ENCODE measurements around the gene C1QL1.

The C1QL1 gene

GRCh38 chr17:44914698-44915271 lies 53.3 kb downstream of the C1QL1 start:
- peaks cover 36% of the 10 kb centered on the region for H3K27me3 ChIP-seq (ENCODE audit: control insufficient read depth, insufficient read depth, low read length, poor library complexity, severe bottlenecking)

GRCh38 chr17:44914148-44914547 lies 54.0 kb downstream of the C1QL1 start:
- peaks cover 36% of the 10 kb centered on the region for H3K27me3 ChIP-seq (ENCODE audit: control insufficient read depth, insufficient read depth, low read length, poor library complexity, severe bottlenecking)
- 90 to 91% methylated on average over 4 of the region's 4 CpGs for WGBS, 2 experiments

More at GRCh38 chr17:44914698-44915271, 53.3 kb downstream of the C1QL1 start:
- Histone ChIP-seq H3K9me3 (ENCODE audit: control insufficient read depth, low read length) (no peaks in the 10 kb centered on the region), H3K4me3 (ENCODE audit: insufficient read depth, low read depth, low read length) (no peak overlapping the region), H3K36me3 (ENCODE audit: control insufficient read depth, insufficient read depth, low read length) (no peaks in the 10 kb centered on the region), H3K27ac (ENCODE audit: insufficient read depth, low read depth, low read length, poor library complexity, severe bottlenecking) (no peak overlapping the region), H3K4me1 (ENCODE audit: control insufficient read depth, insufficient read depth, low read length) (peaks cover 10% of the 10 kb centered on the region)
- 87 to 91% methylated on average over 19 of the region's 19 CpGs for WGBS, 2 experiments

GRCh38 chr17:44913676-44914075 lies 54.4 kb downstream of the C1QL1 start:
- H3K27me3 ChIP-seq (ENCODE audit: control insufficient read depth, insufficient read depth, low read length, poor library complexity, severe bottlenecking), result peaks cover 36% of the 10 kb centered on the region
- no peak overlapping the region for H3K27ac ChIP-seq (ENCODE audit: insufficient read depth, low read depth, low read length, poor library complexity, severe bottlenecking)
- H3K36me3 ChIP-seq (ENCODE audit: control insufficient read depth, insufficient read depth, low read length), result no peaks in the 10 kb centered on the region
- no peaks in the 10 kb centered on the region for H3K9me3 ChIP-seq (ENCODE audit: control insufficient read depth, low read length)
- WGBS, 2 experiments, result 72 to 75% methylated on average over 5 to 6 of the region's 6 CpGs
- H3K4me1 ChIP-seq (ENCODE audit: control insufficient read depth, insufficient read depth, low read length), result peaks cover 10% of the 10 kb centered on the region
- H3K4me3 ChIP-seq (ENCODE audit: insufficient read depth, low read depth, low read length), result no peak overlapping the region

More at GRCh38 chr17:44914148-44914547, 54.0 kb downstream of the C1QL1 start:
- H3K36me3 ChIP-seq (ENCODE audit: control insufficient read depth, insufficient read depth, low read length), result no peaks in the 10 kb centered on the region
- H3K4me3 ChIP-seq (ENCODE audit: insufficient read depth, low read depth, low read length), result no peak overlapping the region
- H3K9me3 ChIP-seq (ENCODE audit: control insufficient read depth, low read length), result no peaks in the 10 kb centered on the region
- peaks cover 10% of the 10 kb centered on the region for H3K4me1 ChIP-seq (ENCODE audit: control insufficient read depth, insufficient read depth, low read length)
- H3K27ac ChIP-seq (ENCODE audit: insufficient read depth, low read depth, low read length, poor library complexity, severe bottlenecking), result no peak overlapping the region

- whole genome bisulfite sequencing, 2 experiments, result 88 to 91% methylated on average over 14 of the region's 14 CpGs
These were observed 55.1 kb downstream of the C1QL1 start for GRCh38 chr17:44912763-44913544.

GRCh38 chr17:44911133-44912001 lies 56.7 kb downstream of the C1QL1 start:
- WGBS, 2 experiments, result 14 to 15% methylated on average over 56 of the region's 56 CpGs
- H3K4me3 ChIP-seq (ENCODE audit: insufficient read depth, low read depth, low read length), result peak overlapping the region; percentile 34
- H3K27ac ChIP-seq (ENCODE audit: insufficient read depth, low read depth, low read length, poor library complexity, severe bottlenecking), result no peak overlapping the region
- no peaks in the 10 kb centered on the region for H3K36me3 ChIP-seq (ENCODE audit: control insufficient read depth, insufficient read depth, low read length)
- no peaks in the 10 kb centered on the region for H3K9me3 ChIP-seq (ENCODE audit: control insufficient read depth, low read length)
- peaks cover 36% of the 10 kb centered on the region for H3K27me3 ChIP-seq (ENCODE audit: control insufficient read depth, insufficient read depth, low read length, poor library complexity, severe bottlenecking)
- H3K4me1 ChIP-seq (ENCODE audit: control insufficient read depth, insufficient read depth, low read length), result peaks cover 7% of the 10 kb centered on the region

More at GRCh38 chr17:44912763-44913544, 55.1 kb downstream of the C1QL1 start:
- no peaks in the 10 kb centered on the region for H3K9me3 ChIP-seq (ENCODE audit: control insufficient read depth, low read length)
- no peak overlapping the region for H3K4me3 ChIP-seq (ENCODE audit: insufficient read depth, low read depth, low read length)
- H3K4me1 ChIP-seq (ENCODE audit: control insufficient read depth, insufficient read depth, low read length), result peaks cover 10% of the 10 kb centered on the region
- no peaks in the 10 kb centered on the region for H3K36me3 ChIP-seq (ENCODE audit: control insufficient read depth, insufficient read depth, low read length)
- H3K27me3 ChIP-seq (ENCODE audit: control insufficient read depth, insufficient read depth, low read length, poor library complexity, severe bottlenecking), result peaks cover 36% of the 10 kb centered on the region
- H3K27ac ChIP-seq (ENCODE audit: insufficient read depth, low read depth, low read length, poor library complexity, severe bottlenecking), result no peak overlapping the region

GRCh38 chr17:44910231-44911106 lies 57.6 kb downstream of the C1QL1 start:
- no peak overlapping the region for H3K27ac ChIP-seq (ENCODE audit: insufficient read depth, low read depth, low read length, poor library complexity, severe bottlenecking)
- H3K36me3 ChIP-seq (ENCODE audit: control insufficient read depth, insufficient read depth, low read length), result no peaks in the 10 kb centered on the region
- peaks cover 36% of the 10 kb centered on the region for H3K27me3 ChIP-seq (ENCODE audit: control insufficient read depth, insufficient read depth, low read length, poor library complexity, severe bottlenecking)
- WGBS, 2 experiments, result 89 to 90% methylated on average over 13 of the region's 13 CpGs
- no peak overlapping the region for H3K4me3 ChIP-seq (ENCODE audit: insufficient read depth, low read depth, low read length)
- no peaks in the 10 kb centered on the region for H3K9me3 ChIP-seq (ENCODE audit: control insufficient read depth, low read length)
- no peaks in the 10 kb centered on the region for H3K4me1 ChIP-seq (ENCODE audit: control insufficient read depth, insufficient read depth, low read length)
